H1 (cell line): ENCODE data around the gene RRP7A. TPM values are rescaled to one million over a fixed set of nuclear protein-coding genes. Genes with fewer than 3 reads are reported as not detected.
"Not testable (repeated sequence)": the region's sequence is repeated elsewhere in the genome, so short reads cannot be mapped to it uniquely, and the experiment has no call there.

ENCODE experiments used
- CTCF ChIA-PET: fragments of 300-600 bp; sonication (Branson Sonifier 250); formaldehyde crosslinking; loops from one replicate; lab custom pipeline; 2021; ENCODE audit not compliant: partially characterized antibody; lab: Charles Lee
- POLR2A ChIA-PET: fragments of 300-600 bp; sonication (Branson Sonifier 250); formaldehyde crosslinking; loops from one replicate; lab custom pipeline; 2021; ENCODE audit warnings: inconsistent platforms; ENCODE audit not compliant: partially characterized antibody; lab: Charles Lee
- DNase-seq, 2 experiments: peaks; one replicate each; pipeline versions ENCODE4 v3.0.0 to v3.0.0-alpha.2; 2010 to 2022; ENCODE audit warnings: low spot score in 2 of 2, low read depth in 1 of 2, mixed read lengths in 1 of 2
- FAIRE-seq: peaks from 2 replicates; lab custom pipeline; 2011; peaks lifted over from hg19 to GRCh38; lab: Jason Lieb, UNC
- H2AFZ ChIP-seq: 2 replicates; pipeline ENCODE4 v1.8.1; 2012; ENCODE audit warnings: low read length, inconsistent platforms
- H2AK5ac ChIP-seq: 2 replicates; pipeline ENCODE4 v1.6.1; 2013; ENCODE audit warnings: low read depth, low read length
- H2BK120ac ChIP-seq: replicated peaks from 2 replicates; pipeline ENCODE3; 2013; ENCODE audit warnings: low read depth, low read length, inconsistent platforms
- H2BK12ac ChIP-seq: 2 replicates; pipeline ENCODE4 v1.6.1; 2013; ENCODE audit warnings: low read depth, low read length
- H2BK15ac ChIP-seq: 2 replicates; pipeline ENCODE4 v1.6.1; 2013; ENCODE audit warnings: low read length
- H2BK20ac ChIP-seq: 2 replicates; pipeline ENCODE4 v1.6.1; 2013; ENCODE audit warnings: low read length
- H2BK5ac ChIP-seq: 2 replicates; pipeline ENCODE4 v1.6.1; 2013; ENCODE audit warnings: low read depth, low read length
- H3K14ac ChIP-seq: 2 replicates; pipeline ENCODE4 v1.6.1; 2013; ENCODE audit warnings: inconsistent platforms; ENCODE audit not compliant: insufficient read length
- H3K18ac ChIP-seq: 2 replicates; pipeline ENCODE4 v1.6.1; 2013; ENCODE audit warnings: low read length; ENCODE audit errors: extremely low read depth
- H3K23ac ChIP-seq: 2 replicates; pipeline ENCODE4 v1.6.1; 2013; ENCODE audit warnings: inconsistent platforms; ENCODE audit not compliant: insufficient read length
- H3K23me2 ChIP-seq: 2 replicates; pipeline ENCODE4 v1.6.1; 2013; ENCODE audit warnings: low read depth, low read length
- H3K27ac ChIP-seq: 2 replicates; pipeline ENCODE4 v1.6.1; 2011; ENCODE audit warnings: low read depth, low read length, inconsistent platforms
- H3K27me3 ChIP-seq, 4 experiments: replicated peaks in 1 of 4; 1 replicate in 1 of 4; 2 replicates in 3 of 4; pipeline versions ENCODE4 v1.6.1 to v1.8.1; 2011 to 2013; ENCODE audit warnings: low read length in 3 of 4, mild to moderate bottlenecking in 3 of 4, inconsistent platforms in 2 of 4, mixed read lengths in 2 of 4, moderate library complexity in 1 of 4; ENCODE audit not compliant: control insufficient read depth in 3 of 4, insufficient read depth in 3 of 4; ENCODE audit errors: extremely low read depth in 1 of 4
- H3K36me3 ChIP-seq, 4 experiments: 2 replicates each; pipeline versions ENCODE4 v1.6.1 to v1.8.1; 2011 to 2013; ENCODE audit warnings: mild to moderate bottlenecking in 4 of 4, low read length in 3 of 4, moderate library complexity in 2 of 4, control low read depth in 1 of 4, inconsistent platforms in 1 of 4; ENCODE audit not compliant: insufficient read depth in 4 of 4, control insufficient read depth in 2 of 4
- H3K4ac ChIP-seq: replicated peaks from 2 replicates; pipeline ENCODE3; 2013; ENCODE audit warnings: low read length, low read depth, mixed read lengths, inconsistent platforms; ENCODE audit not compliant: insufficient read length
- H3K4me1 ChIP-seq, 4 experiments: replicated peaks in 1 of 4; 1 replicate in 1 of 4; 2 replicates in 3 of 4; pipeline versions ENCODE4 v1.6.1 to v1.8.1; 2011 to 2013; ENCODE audit warnings: low read length in 3 of 4, inconsistent platforms in 2 of 4, mixed read lengths in 1 of 4; ENCODE audit not compliant: insufficient read depth in 4 of 4, control insufficient read depth in 3 of 4
- H3K4me2 ChIP-seq, 2 experiments: 2 replicates each; pipeline versions ENCODE4 v1.6.1 to v1.8.1; 2011 to 2013; ENCODE audit warnings: low read depth in 2 of 2, low read length in 2 of 2, control low read depth in 1 of 2, inconsistent platforms in 1 of 2, mild to moderate bottlenecking in 1 of 2; ENCODE audit not compliant: insufficient read depth in 1 of 2
- H3K4me3 ChIP-seq, 4 experiments: fragments of 200-600, 300-600 bp in 1 of 4; sonication (generic), shearing (Covaris generic), sonication (Bioruptor Twin) in 1 of 4; 2 replicates each; pipeline versions ENCODE4 v1.5.1 to v1.8.1; 2011 to 2016; ENCODE audit warnings: low read length in 4 of 4, low read depth in 3 of 4, control low read depth in 2 of 4, inconsistent platforms in 2 of 4, mild to moderate bottlenecking in 2 of 4, mixed read lengths in 1 of 4, moderate library complexity in 1 of 4; ENCODE audit not compliant: insufficient read depth in 2 of 4; ENCODE audit errors: extremely low read depth in 1 of 4
- H3K56ac ChIP-seq: replicated peaks from 2 replicates; pipeline ENCODE3; 2013; ENCODE audit warnings: low read depth, mild to moderate bottlenecking, mixed read lengths, low read length, inconsistent platforms; ENCODE audit not compliant: insufficient read length
- H3K79me1 ChIP-seq: 2 replicates; pipeline ENCODE4 v1.6.1; 2013; ENCODE audit warnings: low read depth, low read length, control low read depth
- H3K79me2 ChIP-seq, 2 experiments: 2 replicates each; pipeline versions ENCODE4 v1.6.1 to v1.8.1; 2012 to 2013; ENCODE audit warnings: low read length in 2 of 2, mild to moderate bottlenecking in 2 of 2, inconsistent platforms in 1 of 2; ENCODE audit not compliant: insufficient read depth in 2 of 2, control insufficient read depth in 1 of 2
- H3K9ac ChIP-seq, 4 experiments: replicated peaks in 1 of 4; 1 replicate in 1 of 4; 2 replicates in 3 of 4; pipeline versions ENCODE4 v1.6.1 to v1.8.1; 2011 to 2013; ENCODE audit warnings: low read depth in 3 of 4, low read length in 3 of 4, control low read depth in 2 of 4, mild to moderate bottlenecking in 2 of 4, moderate library complexity in 2 of 4, inconsistent platforms in 1 of 4; ENCODE audit errors: extremely low read depth in 1 of 4
- H3K9me3 ChIP-seq, 2 experiments: 2 replicates each; pipeline versions ENCODE4 v1.6.1 to v1.8.1; 2012 to 2013; ENCODE audit warnings: mild to moderate bottlenecking in 2 of 2, moderate library complexity in 2 of 2, control low read depth in 1 of 2, inconsistent platforms in 1 of 2, low read depth in 1 of 2, low read length in 1 of 2, mixed read lengths in 1 of 2; ENCODE audit not compliant: insufficient read depth in 2 of 2
- H4K20me1 ChIP-seq, 2 experiments: replicated peaks in 1 of 2; 2 replicates each; pipeline versions ENCODE3 to v1.8.1; 2011 to 2013; ENCODE audit warnings: inconsistent platforms in 2 of 2, low read length in 2 of 2, mild to moderate bottlenecking in 1 of 2; ENCODE audit not compliant: insufficient read depth in 2 of 2, control insufficient read depth in 1 of 2
- H4K5ac ChIP-seq: 2 replicates; pipeline ENCODE4 v1.6.1; 2013; ENCODE audit warnings: low read length, low read depth, mixed read lengths, inconsistent platforms; ENCODE audit not compliant: insufficient read length
- H4K8ac ChIP-seq: 2 replicates; pipeline ENCODE4 v1.8.0; 2013; ENCODE audit warnings: mild to moderate bottlenecking, moderate library complexity, low read length, inconsistent platforms; ENCODE audit not compliant: insufficient read depth; ENCODE audit errors: extremely low read depth
- H4K91ac ChIP-seq: replicated peaks from 2 replicates; pipeline ENCODE3; 2013; ENCODE audit warnings: low read length, mixed read lengths, inconsistent platforms; ENCODE audit not compliant: insufficient read length
- WGBS, 2 experiments: shearing (Covaris generic) in 1 of 2; methylation state at CpG; one replicate each; pipeline versions ENCODE4 v1.1.6 to v1.1.7; 2013 to 2015; ENCODE audit warnings: low lambda C conversion rate in 2 of 2, mixed read lengths in 2 of 2, inconsistent platforms in 1 of 2, low coverage in 1 of 2, missing lambda C conversion rate in 1 of 2; ENCODE audit not compliant: insufficient replicate concordance in 2 of 2, insufficient coverage in 1 of 2, insufficient read length in 1 of 2; ENCODE audit errors: extremely low coverage in 1 of 2, missing lambda C conversion rate in 1 of 2; 5-methylcytosine and 5-hydroxymethylcytosine counted together
- polyA plus RNA-seq, 7 experiments: library from polyadenylated mRNA; depleted of rRNA in 3 of 7; stranded (reverse) in 5 of 7; unstranded in 2 of 7; fragments of >200 nt in 5 of 7; fragments of 200-250 nt in 2 of 7; gene quantifications; 1 replicate in 5 of 7; 2 replicates in 1 of 7; 4 replicates in 1 of 7; pipeline versions ENCODE4 v1.2.1 to v1.2.3, GENCODE V29; 2011 to 2013; ENCODE audit warnings: missing spikeins in 2 of 7, mixed read lengths in 2 of 7
- total RNA-seq: library from RNA; stranded (reverse); fragmentation: NEBNext Ultra II Directional; extraction: Animal tissue kit (Norgen Biotek cat#: 25700); gene quantifications from 2 replicates; pipeline ENCODE4 v1.2.1, GENCODE V29; 2021

The RRP7A gene
- total and polyA plus RNA-seq, 2 of the 8 experiments (the other 6 are each of a cell fraction or from before 2014, with no cell fraction given) = 18.4 to 49.0 TPM

DNA sequence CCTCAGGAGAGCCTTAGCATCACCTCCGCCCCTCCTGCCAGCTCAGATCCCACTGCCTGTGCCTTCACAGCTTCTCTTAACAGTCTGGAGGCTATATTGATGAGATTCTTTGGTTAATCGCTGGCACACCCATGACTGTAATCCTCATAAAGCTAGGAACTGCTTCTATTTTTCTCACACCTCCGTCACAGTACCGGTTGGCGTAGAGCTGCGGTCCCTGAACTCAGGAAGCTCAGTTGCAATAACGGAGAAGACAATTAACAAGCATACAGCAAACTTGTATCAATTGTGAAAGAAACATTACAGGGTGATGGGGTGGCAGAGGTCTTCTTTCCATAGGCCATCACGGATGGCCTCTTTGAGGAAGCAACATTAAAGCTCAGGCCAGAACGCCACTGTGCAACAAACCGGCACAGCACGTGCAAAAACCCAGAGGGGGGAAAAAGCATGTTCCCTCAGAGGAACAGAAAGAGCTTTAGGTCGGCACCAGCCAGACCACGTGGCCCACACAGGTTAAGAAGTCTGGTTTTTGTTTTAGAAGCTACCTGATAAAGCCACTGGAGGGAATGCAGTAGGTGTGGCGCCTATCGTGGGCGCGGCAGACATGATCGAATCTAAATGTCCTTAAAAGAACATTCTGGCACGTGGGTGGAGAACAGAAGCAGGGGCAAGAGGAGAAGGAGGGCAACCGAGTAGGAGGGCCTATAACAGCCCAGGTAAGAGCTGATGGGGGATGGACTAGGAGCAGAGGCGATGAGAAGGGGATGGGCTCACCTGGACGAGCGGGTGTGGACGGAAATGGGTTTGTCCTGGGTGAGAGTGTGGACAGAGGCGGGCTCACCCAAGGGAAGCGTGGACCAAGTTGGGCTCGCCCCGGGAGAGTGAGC, 715 bp downstream of the RRP7A start:
- 26% methylated on average over 15 of the region's 28 CpGs; no CpG with 5 or more reads in 1 of the 2 experiments for WGBS, 2 experiments
- H3K36me3 ChIP-seq = peaks cover 2 to 22% (median 9%) of the 10 kb centered on the region in 4 experiments; a peak in 5 of 8 replicates
- CTCF ChIA-PET, H3K9me3 ChIP-seq, H3K4ac ChIP-seq, H3K56ac ChIP-seq, H3K79me1 ChIP-seq, H2BK20ac ChIP-seq, H2BK12ac ChIP-seq, H4K8ac ChIP-seq, H2AK5ac ChIP-seq, H2BK5ac ChIP-seq, H2AFZ ChIP-seq, H3K27me3 ChIP-seq, DNase-seq, H4K5ac ChIP-seq, H3K23ac ChIP-seq, H4K91ac ChIP-seq, H3K4me1 ChIP-seq, H3K23me2 ChIP-seq, H3K14ac ChIP-seq, H3K18ac ChIP-seq, H2BK15ac ChIP-seq, H2BK120ac ChIP-seq, H4K20me1 ChIP-seq: not testable (repeated sequence)
- H3K9ac ChIP-seq = peak overlapping the region; percentile 63 to 91 (median 82)
- peak overlapping the region; percentile 71 to 85 for H3K4me2 ChIP-seq
- H3K79me2 ChIP-seq = peaks cover 0 to 13% of the 10 kb centered on the region in 2 experiments; a peak in 2 of 4 replicates
- peak overlapping the region; percentile 51 to 81 (median 60) for H3K4me3 ChIP-seq
- H3K27ac ChIP-seq = peak overlapping the region; percentile 70; the same call in 1 of the 2 replicates
- FAIRE-seq = peak; percentile 63
- POLR2A ChIA-PET = interaction anchor here (1.0 kb wide), 1 partner anchor 96 kb away, joined by 3 read pairs; the partner anchor contains the start of gene POLDIP3
